ENCODE measurements around the gene RXFP1. TPM values are rescaled to one million over a fixed set of nuclear protein-coding genes. Genes with fewer than 3 reads are reported as not detected.
A peak's percentile ranks its signal among the peaks of the same experiment; 100 is the strongest.
"Not testable (repeated sequence)": the region's sequence is repeated elsewhere in the genome, so short reads cannot be mapped to it uniquely, and the experiment has no call there.

RXFP1 gene
- polyA plus RNA-seq, 3 donors: 0.18 to 0.21 TPM; not detected in 1

DNA sequence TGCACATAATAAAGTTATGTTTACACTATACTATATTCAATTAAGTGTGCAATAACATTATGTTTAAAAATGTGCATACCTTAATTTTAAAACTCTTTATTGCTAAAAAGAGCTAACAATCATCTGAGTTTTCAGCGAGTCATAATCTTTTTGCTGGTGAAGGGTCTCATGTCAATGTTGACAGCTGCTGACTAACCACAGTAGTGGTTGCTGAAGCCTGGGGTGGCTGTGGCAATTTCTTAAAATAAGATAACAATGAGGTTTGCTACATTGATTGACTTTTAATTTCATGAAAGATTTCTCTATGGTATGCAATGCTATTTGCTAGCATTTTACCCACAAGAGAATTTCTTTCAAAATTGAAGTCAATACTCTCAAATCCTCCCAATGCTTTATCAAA lies 91.4 kb downstream of the RXFP1 start:
- DNase-seq: no peak

- DNase-seq: no peak
These were observed 96.3 kb downstream of the RXFP1 start for GRCh38 chr4:158617956-158618355.

GRCh38 chr4:158621729-158622128 lies 100.0 kb downstream of the RXFP1 start:
- DNase-seq: no peak

DNA sequence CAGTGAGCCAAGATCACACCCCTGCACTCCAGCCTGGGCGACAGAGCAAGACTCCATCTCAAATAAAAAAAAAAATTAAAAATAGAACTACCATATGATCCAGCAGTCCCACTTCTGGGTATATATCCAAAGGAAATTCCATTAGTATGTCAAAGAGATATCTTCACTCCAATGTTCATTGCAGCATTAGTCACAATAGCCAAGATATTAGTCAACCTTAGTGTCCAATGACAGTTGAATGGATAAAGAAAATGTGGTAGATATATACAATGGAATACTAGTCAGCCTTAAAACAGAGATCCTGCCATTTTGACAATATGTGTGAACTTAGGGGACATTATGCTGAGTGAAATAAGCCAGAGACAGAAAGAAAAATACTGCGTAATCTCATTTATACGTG lies 100.6 kb downstream of the RXFP1 start:
- no peak for DNase-seq

DNA sequence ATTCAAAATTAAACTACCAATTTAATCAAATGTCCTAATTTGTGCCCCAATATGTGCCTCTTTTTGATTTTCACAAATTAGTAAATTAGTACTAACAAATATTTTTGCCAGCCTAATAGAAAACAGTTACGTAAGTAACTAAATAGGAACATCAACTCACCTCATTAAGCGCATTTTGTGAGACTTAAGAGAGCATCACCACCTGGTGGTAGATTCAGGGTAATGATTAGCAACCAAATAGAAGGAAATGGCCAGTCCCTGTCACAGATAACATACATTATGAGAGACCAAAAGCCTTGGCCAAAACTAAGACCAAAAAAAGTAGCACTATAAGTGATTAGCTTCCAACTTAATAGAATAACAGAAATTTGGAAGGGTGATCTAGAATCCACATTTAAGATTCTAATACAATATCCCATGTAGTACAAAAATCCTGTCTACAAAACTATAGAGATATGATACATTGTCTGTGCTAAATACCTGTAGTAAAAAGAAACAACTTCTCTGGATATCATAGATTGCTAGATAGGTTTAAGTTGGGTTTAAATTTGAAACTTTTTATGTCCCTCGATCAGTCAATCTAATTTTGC lies 103.3 kb downstream of the RXFP1 start:
- DNase-seq: peak; percentile 38

- no peak for DNase-seq
These were observed 103.9 kb downstream of the RXFP1 start for GRCh38 chr4:158625544-158625943.

DNA sequence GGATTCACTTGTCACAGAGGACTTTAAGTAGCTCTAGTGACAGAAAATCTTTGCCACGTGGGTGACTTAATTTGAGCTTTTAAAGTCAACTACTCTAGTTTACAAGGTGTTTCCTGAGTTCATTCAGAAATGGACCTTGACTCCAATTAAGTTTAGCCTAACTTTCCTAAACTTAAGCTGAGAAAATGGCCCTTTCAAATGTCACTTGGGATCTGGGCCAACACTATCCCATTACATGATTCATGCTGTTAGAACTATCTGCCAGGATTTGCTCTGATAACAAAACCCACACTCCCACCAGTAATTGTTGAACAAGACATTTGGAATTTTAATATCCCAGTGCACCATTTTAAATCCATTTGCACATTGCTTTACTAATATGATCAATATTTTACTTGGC lies 109.2 kb downstream of the RXFP1 start:
- no peak for DNase-seq

DNA sequence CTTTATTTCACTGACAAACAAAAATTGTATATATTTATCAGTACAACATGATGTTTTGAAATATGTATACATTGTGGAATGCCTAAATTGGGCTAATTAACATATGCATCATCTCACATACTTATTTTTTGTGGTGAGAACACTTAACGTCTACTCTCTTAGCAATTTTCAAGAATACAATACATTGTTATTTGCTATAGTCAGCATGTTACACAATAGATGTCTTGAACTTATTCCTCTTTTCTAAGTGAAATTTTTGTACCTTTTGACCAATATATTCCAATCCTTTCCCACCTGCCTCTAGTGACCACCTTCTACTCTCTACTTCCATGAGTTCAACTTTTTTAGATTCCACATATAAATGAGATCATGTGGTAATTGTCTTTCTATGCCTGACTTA lies 114.9 kb downstream of the RXFP1 start:
- no peak for DNase-seq

DNA sequence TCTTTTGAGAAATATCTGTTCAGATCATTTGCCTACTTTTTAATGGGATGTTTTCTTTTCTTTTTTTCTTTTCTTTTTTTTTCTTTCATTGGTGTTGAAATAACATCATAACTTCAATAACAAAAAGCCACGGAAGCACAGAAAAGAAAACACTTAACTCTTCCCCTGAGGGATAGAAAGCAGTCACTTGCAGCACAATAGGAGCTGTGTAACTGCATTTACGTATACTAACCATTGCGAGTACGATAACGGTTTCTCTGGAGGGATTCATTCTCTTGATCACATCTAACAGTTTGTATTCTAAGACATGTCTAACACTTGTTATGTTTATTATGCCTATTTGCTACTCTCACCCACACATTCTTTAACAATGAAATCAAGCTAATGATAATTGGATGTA lies 122.7 kb downstream of the RXFP1 start:
- DNase-seq: no peak

DNA sequence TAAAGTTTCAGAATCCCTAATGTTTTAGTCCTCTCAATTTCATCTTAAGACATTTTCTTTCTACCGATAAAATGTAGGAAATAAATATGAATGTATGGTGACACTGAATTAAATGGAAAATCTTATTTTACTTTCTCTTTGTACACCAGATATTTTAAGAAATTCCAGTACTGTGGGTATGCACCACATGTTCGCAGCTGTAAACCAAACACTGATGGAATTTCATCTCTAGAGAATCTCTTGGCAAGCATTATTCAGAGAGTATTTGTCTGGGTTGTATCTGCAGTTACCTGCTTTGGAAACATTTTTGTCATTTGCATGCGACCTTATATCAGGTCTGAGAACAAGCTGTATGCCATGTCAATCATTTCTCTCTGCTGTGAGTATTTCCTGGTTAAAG lies 123.1 kb downstream of the RXFP1 start:
- no peak for DNase-seq

- no peak for DNase-seq
These were observed 127.5 kb downstream of the RXFP1 start for GRCh38 chr4:158649111-158649680.

DNA sequence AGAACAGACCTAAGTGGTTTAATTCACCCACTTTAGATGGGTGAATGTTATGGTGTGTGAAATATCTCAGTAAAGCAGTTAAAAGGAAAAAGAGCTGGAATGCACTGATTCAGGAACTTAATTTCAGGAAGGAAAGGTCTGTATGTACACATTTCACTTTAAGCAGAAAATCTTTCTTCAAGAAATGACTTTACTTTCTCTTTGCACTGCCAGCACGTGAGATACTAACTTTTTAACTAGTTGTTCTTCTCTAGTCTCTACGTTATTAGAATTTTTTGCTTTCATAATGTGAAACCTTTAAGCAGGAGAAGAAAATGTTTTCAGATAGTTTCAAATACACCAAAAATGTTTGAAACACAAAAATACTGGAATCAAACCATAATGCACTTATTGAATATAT lies 131.2 kb downstream of the RXFP1 start:
- DNase-seq: no peak

DNA sequence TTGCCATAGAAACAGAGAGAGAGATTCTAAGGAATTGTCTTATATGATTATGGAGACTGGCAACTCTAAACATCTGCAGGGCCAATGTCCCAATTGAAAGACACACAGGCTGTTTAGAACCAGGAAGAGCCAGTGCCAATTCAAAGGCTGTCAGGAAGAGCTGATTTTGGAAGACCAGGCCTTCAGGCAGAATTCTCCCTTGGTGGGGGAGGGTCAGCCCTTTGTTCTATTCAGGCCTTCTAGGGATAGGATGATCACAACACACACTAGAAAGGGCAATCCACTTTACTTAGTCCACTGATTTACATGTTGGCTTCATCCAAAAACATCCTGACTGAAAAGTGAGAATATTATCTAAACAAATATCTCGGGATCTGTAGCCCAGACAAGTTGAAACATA lies 134.8 kb downstream of the RXFP1 start:
- DNase-seq: no peak

GRCh38 chr4:158657291-158657690 lies 135.6 kb downstream of the RXFP1 start:
- DNase-seq: no peak

- DNase-seq: not testable (repeated sequence)
These were observed 141.6 kb downstream of the RXFP1 start for GRCh38 chr4:158663255-158663654.

DNA sequence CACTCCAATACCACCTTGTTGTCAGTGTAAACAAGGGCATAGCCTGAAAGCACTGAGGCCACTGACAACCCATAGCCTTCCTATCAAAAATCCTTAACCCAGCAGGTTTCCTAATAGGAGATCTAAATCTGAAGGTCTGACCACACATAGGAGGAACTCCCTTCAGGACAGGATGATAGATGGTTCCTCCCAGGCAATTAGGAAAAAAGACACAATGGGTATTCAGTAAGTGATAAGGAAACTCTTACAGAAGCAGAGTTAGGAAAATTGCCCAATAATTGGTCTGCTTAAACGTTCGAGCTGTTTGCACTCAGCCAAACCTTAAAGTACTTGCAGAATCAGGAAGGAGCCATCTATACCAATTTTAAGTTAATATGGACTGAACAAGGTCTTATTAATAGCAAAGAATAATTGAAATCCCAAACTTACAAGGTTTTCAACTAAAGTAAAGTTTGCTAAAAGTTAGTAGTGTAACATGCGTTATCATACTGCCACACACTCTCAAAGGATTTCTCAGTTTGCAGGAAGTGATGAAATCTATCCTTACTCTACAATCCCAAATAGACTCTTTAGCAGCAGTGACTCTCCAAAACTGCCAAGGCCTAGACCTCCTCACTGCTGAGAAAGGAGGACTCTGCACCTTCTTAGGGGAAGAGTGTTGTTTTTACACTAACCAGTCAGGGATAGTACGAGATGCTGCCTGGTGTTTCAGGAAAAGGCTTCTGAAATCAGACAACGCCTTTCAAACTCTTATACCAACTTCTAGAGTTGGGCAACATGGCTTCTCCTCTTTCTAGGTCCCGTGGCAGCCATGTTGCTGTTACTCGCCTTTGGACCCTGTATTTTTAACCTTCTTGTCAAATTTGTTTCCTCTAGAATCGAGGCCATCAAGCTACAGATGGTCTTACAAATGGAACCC lies 142.3 kb downstream of the RXFP1 start:
- DNase-seq: not testable (repeated sequence)

GRCh38 chr4:158664806-158665205 lies 143.1 kb downstream of the RXFP1 start:
- no peak for DNase-seq

DNA sequence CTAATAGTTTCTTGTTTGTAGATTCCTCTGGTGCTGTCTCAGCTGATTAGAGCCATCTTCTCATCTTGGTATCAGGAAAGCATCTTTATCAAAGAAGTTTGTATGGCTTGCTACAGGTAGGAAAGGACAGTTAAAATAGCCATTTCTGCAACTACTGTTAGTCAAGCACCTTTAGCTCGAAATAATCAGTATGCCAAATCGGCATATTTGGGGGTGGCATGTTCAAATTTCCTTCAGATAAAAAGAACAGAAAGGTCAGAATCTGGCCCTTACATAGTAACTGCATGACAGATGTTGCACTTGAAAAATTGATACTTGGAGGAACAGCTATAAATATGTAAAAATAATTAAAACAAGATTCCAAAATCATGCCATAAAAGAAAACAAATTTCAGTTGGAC lies 145.2 kb downstream of the RXFP1 start:
- DNase-seq: no peak

DNA sequence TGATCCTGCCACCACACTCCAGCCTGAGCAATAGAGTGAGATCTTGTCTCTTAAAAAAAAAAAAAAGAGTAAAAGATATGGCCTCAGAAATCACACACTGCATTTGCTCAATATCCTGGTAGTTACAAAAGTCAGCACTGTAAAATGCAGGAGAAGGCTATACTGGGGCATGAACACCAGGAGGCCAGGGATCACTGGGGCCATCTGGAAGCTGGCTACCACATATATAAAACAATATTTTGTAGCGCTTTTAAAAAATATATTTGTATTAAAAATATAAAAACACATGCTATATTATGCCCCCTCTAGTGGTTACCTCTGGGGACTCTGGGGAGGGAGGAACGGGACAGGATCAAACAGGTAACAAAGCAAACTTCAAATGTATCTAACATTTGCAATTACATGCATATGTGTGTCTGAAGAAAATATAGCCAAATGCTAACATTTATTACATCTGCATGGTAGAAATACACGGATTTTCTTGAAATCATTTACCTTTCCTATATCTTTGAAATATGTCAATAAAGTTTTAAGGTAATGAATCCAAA lies 146.0 kb downstream of the RXFP1 start:
- no peak for DNase-seq

DNA sequence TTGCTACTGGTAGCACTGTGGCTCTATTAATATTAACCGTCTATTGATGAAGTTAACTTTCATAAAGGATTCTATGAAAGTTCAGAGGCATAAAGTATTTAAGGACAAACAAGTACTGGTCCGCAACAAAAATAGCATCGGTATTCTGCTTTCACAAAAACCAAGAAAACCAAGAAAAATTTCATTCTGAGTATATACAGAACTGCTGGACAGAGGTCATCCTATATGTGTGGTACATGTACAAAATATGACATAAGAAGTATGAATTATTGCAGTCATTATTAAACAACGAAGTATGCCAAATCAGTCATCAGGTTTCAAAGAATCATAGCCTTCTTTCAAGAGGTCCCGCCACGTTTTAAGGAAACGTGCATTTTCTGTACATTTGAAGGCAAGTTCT lies 147.6 kb downstream of the RXFP1 start:
- DNase-seq: no peak

- DNase-seq: peak; percentile 74
These were observed 149.4 kb downstream of the RXFP1 start for GRCh38 chr4:158670975-158671664.

GRCh38 chr4:158671665-158671914 lies 149.9 kb downstream of the RXFP1 start, which contains the start of gene C4orf46:
Gene C4orf46 (minus strand): TSS chr4:158671887. CDS start chr4:158671801, 86 bp downstream.
- DNase-seq: no peak

Measured in renal pelvis (tissue), 4 donors.